Endothelial cell of umbilical vein (primary cell): ENCODE data around the gene SMTNL2. TPM values are rescaled to one million over a fixed set of nuclear protein-coding genes. Genes with fewer than 3 reads are reported as not detected.

ENCODE experiments used
- BruUV-seq: library from RNA; stranded (reverse); fragments of 400-500 nt; replicated peaks from 2 replicates; lab custom pipeline; 2021; lab: Mats Ljungman, UMichigan
- CTCF ChIA-PET: fragments of 300-600, 350-600 bp; sonication (Branson Sonifier 250); formaldehyde crosslinking; loops from one replicate; lab custom pipeline; 2021; ENCODE audit warnings: antibody characterized with exemption, inconsistent platforms; lab: Charles Lee
- POLR2A ChIA-PET: fragments of 300-600, 350-600 bp; sonication (Branson Sonifier 250); formaldehyde crosslinking; loops from one replicate; lab custom pipeline; 2021; ENCODE audit warnings: antibody characterized with exemption, inconsistent platforms; lab: Charles Lee
- DNase-seq: peaks from one replicate; pipeline ENCODE4 v3.0.0-alpha.2; 2011; ENCODE audit warnings: low read depth, low spot score
- FAIRE-seq: peaks from 2 replicates; lab custom pipeline; 2011; peaks lifted over from hg19 to GRCh38; lab: Jason Lieb, UNC
- H2AFZ ChIP-seq: 2 replicates; pipeline ENCODE4 v1.6.0; 2012; ENCODE audit warnings: low read depth, low read length, control low read depth, inconsistent platforms
- H3K27ac ChIP-seq: 2 replicates; pipeline ENCODE4 v1.5.1; 2011; ENCODE audit warnings: low read depth, mild to moderate bottlenecking, control low read depth, low read length, moderate library complexity; ENCODE audit not compliant: insufficient read depth
- H3K27me3 ChIP-seq, 2 experiments: 2 replicates each; pipeline versions ENCODE4 v1.6.0 to v1.6.1; 2011; ENCODE audit warnings: low read length in 2 of 2, mixed read lengths in 1 of 2; ENCODE audit not compliant: control insufficient read depth in 2 of 2, insufficient read depth in 2 of 2
- H3K36me3 ChIP-seq, 2 experiments: 2 replicates in 1 of 2; 3 replicates in 1 of 2; pipeline ENCODE4 v1.5.1; 2011; ENCODE audit warnings: low read length in 2 of 2, mild to moderate bottlenecking in 1 of 2, moderate library complexity in 1 of 2; ENCODE audit not compliant: control insufficient read depth in 2 of 2, insufficient read depth in 2 of 2; ENCODE audit errors: extremely low read depth in 1 of 2
- H3K4me1 ChIP-seq: 3 replicates; pipeline ENCODE4 v1.5.1; 2011; ENCODE audit warnings: mild to moderate bottlenecking, low read length; ENCODE audit not compliant: control insufficient read depth, insufficient read depth; ENCODE audit errors: extremely low read depth
- H3K4me2 ChIP-seq: 2 replicates; pipeline ENCODE4 v1.6.1; 2011; ENCODE audit warnings: low read length, control low read depth, mixed read lengths; ENCODE audit not compliant: insufficient read depth
- H3K4me3 ChIP-seq, 3 experiments: fragments of 200-600 bp in 1 of 3; sonication (generic), shearing (Covaris generic) in 1 of 3; replicated peaks in 1 of 3; 2 replicates each; pipeline ENCODE4 v1.5.1; 2011 to 2016; ENCODE audit warnings: control low read depth in 3 of 3, low read length in 3 of 3, mild to moderate bottlenecking in 2 of 3, inconsistent platforms in 1 of 3, low read depth in 1 of 3, moderate library complexity in 1 of 3; ENCODE audit not compliant: insufficient read depth in 1 of 3
- H3K79me2 ChIP-seq: 2 replicates; pipeline ENCODE4 v1.6.0; 2012; ENCODE audit warnings: low read length, inconsistent platforms; ENCODE audit not compliant: control insufficient read depth, insufficient read depth
- H3K9ac ChIP-seq: replicated peaks from 2 replicates; pipeline ENCODE3; 2011; ENCODE audit warnings: low read length, control low read depth; ENCODE audit not compliant: insufficient read depth; ENCODE audit errors: extremely low read depth
- H3K9me1 ChIP-seq: replicated peaks from 3 replicates; pipeline ENCODE4 v1.6.0; 2011; ENCODE audit warnings: mild to moderate bottlenecking, low read length; ENCODE audit not compliant: control insufficient read depth, insufficient read depth; ENCODE audit errors: extremely low read depth
- H3K9me3 ChIP-seq: replicated peaks from 2 replicates; pipeline ENCODE4 v1.5.1; 2012; ENCODE audit warnings: low read length, inconsistent platforms; ENCODE audit not compliant: control insufficient read depth, insufficient read depth
- H4K20me1 ChIP-seq: replicated peaks from 2 replicates; pipeline ENCODE3; 2011; ENCODE audit warnings: mild to moderate bottlenecking, low read length; ENCODE audit not compliant: control insufficient read depth, insufficient read depth; ENCODE audit errors: extremely low read depth
- CTCF ChIP-seq, 2 donors: IDR thresholded peaks; 1 replicate in 1 of 2; 2 replicates in 1 of 2; pipeline ENCODE4 v1.5.1; 2011; ENCODE audit warnings: low read length in 2 of 2, mild to moderate bottlenecking in 2 of 2, moderate library complexity in 2 of 2, control low read depth in 1 of 2, inconsistent platforms in 1 of 2, low read depth in 1 of 2; ENCODE audit not compliant: insufficient read depth in 1 of 2; ENCODE audit errors: extremely low read depth in 1 of 2
- EZH2 ChIP-seq: IDR thresholded peaks from 2 replicates; pipeline ENCODE4 v1.6.1; 2012; ENCODE audit warnings: borderline replicate concordance, low read depth, mild to moderate bottlenecking, moderate library complexity, low read length, inconsistent platforms; ENCODE audit not compliant: severe bottlenecking
- FOS ChIP-seq: IDR thresholded peaks from 2 replicates; pipeline ENCODE4 v1.6.1; 2011; ENCODE audit warnings: mild to moderate bottlenecking, low read length, moderate library complexity, borderline replicate concordance; ENCODE audit not compliant: insufficient read depth
- GATA2 ChIP-seq: IDR thresholded peaks from 2 replicates; pipeline ENCODE4 v1.7.0; 2011; ENCODE audit warnings: low read depth, mild to moderate bottlenecking, moderate library complexity, mixed read lengths, low read length; ENCODE audit not compliant: insufficient read length, insufficient read depth
- JUN ChIP-seq: IDR thresholded peaks from 2 replicates; pipeline ENCODE4 v1.6.1; 2011; ENCODE audit warnings: borderline replicate concordance, low read depth; ENCODE audit not compliant: insufficient read length, insufficient read depth
- MAX ChIP-seq: IDR thresholded peaks from 2 replicates; pipeline ENCODE4 v1.6.1; 2011; ENCODE audit not compliant: insufficient read depth, insufficient read length
- MYC ChIP-seq: IDR thresholded peaks from one replicate; pipeline ENCODE4 v1.6.1; 2011; ENCODE audit warnings: mild to moderate bottlenecking, low read depth, low read length
- POLR2A ChIP-seq: IDR thresholded peaks from 2 replicates; pipeline ENCODE4 v1.6.1; 2012; ENCODE audit warnings: low read depth, mild to moderate bottlenecking, control low read depth, low read length
- POLR2AphosphoS5 ChIP-seq: IDR thresholded peaks from 2 replicates; pipeline ENCODE4 v1.6.1; 2012; ENCODE audit warnings: low read depth, mild to moderate bottlenecking, control low read depth, low read length, moderate library complexity; ENCODE audit not compliant: insufficient read depth
- dilution Hi-C: fragments of 300-500 bp; cut with MboI; formaldehyde crosslinking; loops from one replicate; pipeline ENCODE4 v1.15.0; 2019; ENCODE audit warnings: low sequenced_read_pairs; ENCODE audit not compliant: extremely low pct_ligation_motif_present
- intact Hi-C: fragments of 100-400 bp; cut with micrococcal nuclease; formaldehyde crosslinking; loops from one replicate; pipeline ENCODE4 v1.10.0; 2022
- polyA plus RNA-seq, 4 experiments: library from polyadenylated mRNA; depleted of rRNA in 3 of 4; stranded (reverse) in 3 of 4; unstranded in 1 of 4; fragments of >200 nt; gene quantifications; 2 replicates each; pipeline versions ENCODE4 v1.2.1 to v1.2.3, GENCODE V29; 2011 to 2012; ENCODE audit warnings: missing spikeins in 1 of 4
- total RNA-seq: library from RNA; stranded (reverse); gene quantifications from 2 replicates; pipeline ENCODE4 v1.2.3, GENCODE V29; 2021

SMTNL2 gene
- total and polyA plus RNA-seq, 2 donors (not counting 3 experiments of a cell fraction or from before 2014, with no cell fraction given) = not detected

GRCh38 chr17:4549781-4550533, 34.4 kb upstream of the SMTNL2 start:
- FAIRE-seq (no peak), DNase-seq (no peak)
- H3K79me2 ChIP-seq = peaks cover 18% of the 10 kb centered on the region
- CTCF ChIA-PET = interaction anchor here (1.3 to 2.2 kb wide), 3 partner anchors 11 to 25 kb away, joined by 3 to 8 read pairs (median 4); no protein-coding TSS in a partner anchor
- peaks cover 5 to 32% of the 10 kb centered on the region in 2 experiments for H3K36me3 ChIP-seq
- no peaks in the 10 kb centered on the region for H3K9me3 ChIP-seq
- H3K9ac ChIP-seq = no peak overlapping the region
- POLR2A ChIA-PET = interaction anchor here (0.7 kb wide), 1 partner anchor 14 kb away, joined by 3 read pairs; no protein-coding TSS in a partner anchor
- no peaks in the 10 kb centered on the region for H3K9me1 ChIP-seq
- TF ChIP-seq EZH2 (no peak), GATA2 (no peak), JUN (no peak), POLR2AphosphoS5 (no peak), POLR2A (no peak)
- H3K4me3 ChIP-seq = no peak overlapping the region
- intact Hi-C loops = no loop called here
- H4K20me1 ChIP-seq = no peaks in the 10 kb centered on the region
- no peaks in the 10 kb centered on the region for H3K27me3 ChIP-seq
- peaks cover 12% of the 10 kb centered on the region for H3K4me1 ChIP-seq
- dilution Hi-C loops = no loop called here
- no peak overlapping the region for H2AFZ ChIP-seq
- H3K27ac ChIP-seq = no peak overlapping the region
- no TSS peak for BruUV-seq
- no peak overlapping the region for H3K4me2 ChIP-seq

- H3K9ac ChIP-seq = no peak overlapping the region
- peaks cover 14% of the 10 kb centered on the region for H3K4me1 ChIP-seq
- H3K27ac ChIP-seq = no peak overlapping the region
- H3K36me3 ChIP-seq = peaks cover 5 to 32% of the 10 kb centered on the region in 2 experiments
- ChIA-PET POLR2A (no interaction called here), CTCF (interaction anchor here (0.6 to 2.2 kb wide), 4 partner anchors 12 to 49 kb away, joined by 3 to 8 read pairs (median 4); no protein-coding TSS in a partner anchor)
- intact Hi-C loops (no loop called here), dilution Hi-C loops (no loop called here)
- H2AFZ ChIP-seq = no peak overlapping the region
- peaks cover 20% of the 10 kb centered on the region for H3K79me2 ChIP-seq
- H3K9me1 ChIP-seq = no peaks in the 10 kb centered on the region
- H3K27me3 ChIP-seq = no peaks in the 10 kb centered on the region
- no peak overlapping the region for H3K4me2 ChIP-seq
- TF ChIP-seq MAX (no peak), CTCF (IDR thresholded peaks at IDR 0.05; ENCODE audit: extremely low read depth in 1 of 2, insufficient read depth in 1 of 2, low read depth in 1 of 2, low read length in 2 of 2) (no peak), JUN (no peak), GATA2 (no peak), FOS (no peak), EZH2 (no peak), MYC (no peak), POLR2A (no peak), POLR2AphosphoS5 (no peak)
- DNase-seq (no peak), FAIRE-seq (no peak)
- no peaks in the 10 kb centered on the region for H3K9me3 ChIP-seq
- H3K4me3 ChIP-seq = no peak overlapping the region
- no TSS peak for BruUV-seq
- H4K20me1 ChIP-seq = no peaks in the 10 kb centered on the region
These were observed 33.7 kb upstream of the SMTNL2 start for GRCh38 chr17:4550534-4551039.
